HG03060 (cell line): ENCODE data around the gene FOXO1.
A peak's percentile ranks its signal among the peaks of the same experiment; 100 is the strongest.
"Not testable (repeated sequence)": the region's sequence is repeated elsewhere in the genome, so short reads cannot be mapped to it uniquely, and the experiment has no call there.

ENCODE experiments used
- ATAC-seq: cut with Tn5 transposase; IDR thresholded peaks from one replicate; pipeline ENCODE4 v1.9.1; 2021; ENCODE audit warnings: low read depth, moderate number of reproducible peaks; ENCODE audit not compliant: unreplicated experiment

The FOXO1 gene

DNA sequence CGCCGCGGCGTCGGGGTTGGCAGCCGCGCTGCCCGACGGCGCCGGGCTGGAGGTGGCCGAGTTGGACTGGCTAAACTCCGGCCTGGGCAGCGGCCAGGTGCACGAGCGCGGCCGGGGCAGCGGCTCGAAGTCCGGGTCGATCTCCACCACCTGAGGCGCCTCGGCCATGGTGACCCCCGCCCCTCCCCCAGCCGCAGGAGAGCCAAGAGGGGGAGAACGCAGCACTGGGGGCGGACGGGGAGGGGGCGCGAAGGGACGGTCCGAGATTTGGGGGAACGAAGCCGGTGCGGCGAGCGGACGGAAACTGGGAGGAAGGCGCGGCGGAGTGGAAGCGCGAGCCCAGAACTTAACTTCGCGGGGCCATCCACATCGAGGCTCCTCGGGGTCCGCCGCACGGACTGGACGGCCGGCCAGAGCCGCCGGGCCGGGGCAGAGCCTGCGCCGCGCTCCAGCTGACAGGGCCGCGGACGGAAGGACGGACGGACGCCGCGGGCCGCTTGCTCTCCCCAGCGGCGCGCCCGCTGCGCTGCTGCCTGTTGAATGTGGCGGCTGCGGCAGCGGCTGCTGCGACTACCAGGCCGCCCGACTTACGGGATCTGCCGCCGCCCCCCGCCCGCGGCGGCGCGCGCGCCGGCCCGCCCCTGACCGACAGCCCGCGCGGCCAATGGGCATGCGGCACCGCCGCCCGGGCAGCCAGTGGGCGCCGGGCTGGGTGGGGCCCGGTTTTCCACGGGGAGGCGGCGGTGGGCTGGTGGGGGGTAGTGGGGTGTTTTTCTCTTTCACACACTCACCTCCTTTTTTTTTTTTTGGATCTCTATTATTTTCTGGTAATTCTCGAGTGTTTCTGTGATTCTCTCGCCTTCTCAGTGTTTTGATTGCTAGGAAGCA lies at the start of gene FOXO1:
TSS of gene FOXO1 (minus strand) at position 597 of the 888 bp plus-strand sequence. CDS start at position 168, 429 bp downstream.
- peak; percentile 28 for ATAC-seq

DNA sequence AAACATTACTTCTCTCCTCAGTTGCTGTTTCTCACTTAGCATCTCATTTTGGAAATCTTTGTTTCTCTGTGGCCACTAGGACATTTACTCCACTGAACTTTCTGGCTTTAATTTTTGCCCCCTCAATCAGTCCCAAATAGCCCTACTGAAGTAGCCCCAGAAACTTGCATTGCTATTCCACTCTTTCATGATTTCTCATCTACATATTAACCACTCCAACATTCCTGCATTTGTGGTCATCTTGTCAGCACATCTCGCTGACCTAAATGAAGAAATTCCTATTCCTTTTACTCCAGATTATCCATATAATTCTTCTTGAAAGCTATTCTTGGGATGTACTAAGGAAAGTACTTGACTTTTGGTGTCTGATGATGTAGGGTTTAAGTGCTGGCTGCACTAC lies 48.0 kb upstream of the FOXO1 start:
- ATAC-seq = not testable (repeated sequence)

DNA sequence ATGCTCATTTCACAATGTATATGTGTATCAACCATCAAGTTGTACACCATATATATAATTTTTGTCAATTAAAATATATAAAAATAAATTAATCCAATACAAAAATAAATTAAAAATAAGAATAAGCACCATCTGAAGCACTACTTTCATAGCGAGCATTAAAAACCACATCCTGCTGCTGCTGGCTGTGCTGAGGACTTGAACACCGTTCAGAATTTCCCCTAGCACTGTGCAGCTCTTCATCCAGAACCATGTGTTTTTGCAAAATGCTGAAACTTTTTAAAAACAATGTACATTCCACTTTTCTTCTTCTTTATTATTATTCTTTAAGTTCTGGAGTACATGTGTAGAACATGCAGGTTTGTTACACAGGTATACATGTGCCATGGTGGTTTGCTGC lies 40.0 kb upstream of the FOXO1 start:
- no peak for ATAC-seq

- no peak for ATAC-seq
Measured at GRCh38 chr13:40697711-40698110, 31.3 kb upstream of the FOXO1 start.

DNA sequence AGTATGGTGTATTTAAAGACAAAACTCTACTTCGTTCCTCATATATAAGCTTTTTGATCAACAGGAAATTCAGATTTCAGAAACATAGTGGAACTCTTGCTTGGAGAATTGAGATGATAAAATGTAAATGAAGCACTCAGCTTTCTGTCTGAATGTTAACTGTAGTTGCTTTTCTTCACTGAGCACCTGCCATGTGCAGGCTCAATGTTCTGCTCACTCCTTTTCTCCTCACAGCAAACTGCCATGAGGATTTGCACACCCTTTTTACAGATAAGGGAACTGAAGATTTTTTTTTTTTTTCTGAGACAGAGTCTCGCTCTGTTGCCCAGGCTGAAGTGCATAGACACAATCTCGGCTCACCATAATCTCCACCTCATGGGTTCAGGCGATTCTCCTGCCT lies 28.0 kb upstream of the FOXO1 start:
- ATAC-seq = no peak

DNA sequence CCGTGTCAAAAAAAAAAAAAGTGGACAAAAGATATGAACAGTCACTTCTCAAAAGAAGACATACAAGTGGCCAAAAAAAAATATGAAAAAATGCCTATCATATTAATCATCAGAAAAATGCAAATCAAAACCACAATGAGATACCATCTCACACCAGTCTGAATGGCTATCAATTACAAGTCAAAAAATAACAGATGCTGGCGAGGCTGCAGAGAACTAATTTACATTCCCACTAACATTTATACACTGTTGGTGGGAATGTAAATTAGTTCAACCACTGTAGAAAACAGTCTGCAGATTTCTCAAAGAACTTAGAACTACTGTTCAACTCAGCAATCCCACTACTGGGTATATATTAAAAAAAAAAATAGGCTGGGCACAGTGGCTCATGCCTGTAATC lies 26.5 kb upstream of the FOXO1 start:
- peak; percentile 81 for ATAC-seq

- ATAC-seq = no peak
Measured at GRCh38 chr13:40688781-40689180, 22.3 kb upstream of the FOXO1 start.

DNA sequence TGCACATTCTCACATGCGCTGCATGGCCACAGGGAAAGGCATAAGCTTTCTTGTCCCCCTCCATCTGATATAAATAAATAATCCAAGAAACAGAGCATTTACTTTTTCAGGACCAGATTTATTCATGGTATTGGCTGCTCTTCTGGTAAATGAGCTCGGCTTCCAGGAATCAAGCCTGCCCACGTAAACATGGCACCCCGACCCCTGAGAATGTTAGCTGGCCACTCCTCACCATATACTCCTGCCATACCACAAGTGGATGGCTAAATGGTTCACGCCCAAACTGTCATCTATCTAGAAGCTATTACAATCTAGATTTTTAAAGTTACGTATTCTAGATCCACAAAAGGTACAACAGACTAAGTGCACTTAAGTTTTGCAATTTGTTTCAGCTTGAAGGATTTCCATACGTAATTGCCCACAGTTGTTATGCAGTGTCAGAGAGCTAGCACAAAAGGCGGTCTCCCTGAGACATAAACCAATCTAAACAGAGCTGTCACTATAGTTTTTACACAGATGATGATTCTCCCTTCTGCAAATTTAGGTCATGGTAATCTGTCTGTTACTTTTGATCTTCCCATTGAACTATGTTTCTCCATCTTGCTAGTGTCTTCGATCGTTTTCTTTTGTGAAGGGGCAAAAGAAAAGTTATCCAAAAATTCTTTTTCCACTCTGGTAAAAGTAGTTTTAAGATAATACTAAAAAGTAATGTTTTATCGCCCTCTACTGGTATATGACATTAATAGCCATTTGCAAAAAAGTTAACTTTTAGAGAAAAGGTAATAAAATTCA lies 16.2 kb upstream of the FOXO1 start:
- ATAC-seq = no peak

- ATAC-seq = no peak
Measured at GRCh38 chr13:40681341-40682146, 15.1 kb upstream of the FOXO1 start.

- ATAC-seq = no peak
Measured at GRCh38 chr13:40680659-40681323, 14.3 kb upstream of the FOXO1 start.

- ATAC-seq = no peak
Measured at GRCh38 chr13:40679480-40679985, 13.1 kb upstream of the FOXO1 start.

DNA sequence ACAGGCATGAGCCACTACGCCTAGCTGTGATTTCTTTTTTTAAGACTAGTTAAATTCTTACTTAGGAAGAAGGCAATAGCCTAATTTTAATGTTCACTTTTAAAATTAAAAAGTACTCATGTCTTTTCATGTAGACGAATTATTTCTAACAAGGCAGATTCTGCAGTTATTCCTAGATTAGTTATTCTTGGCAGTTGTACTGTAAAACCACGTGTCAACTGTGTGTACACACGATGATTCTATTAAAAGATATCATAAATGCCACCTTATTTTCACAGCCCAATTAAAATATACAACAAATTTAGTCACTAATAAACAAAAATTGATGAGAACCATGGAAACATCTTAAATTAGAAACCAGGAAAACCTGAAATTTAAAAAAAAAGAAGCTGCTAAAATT lies 10.6 kb upstream of the FOXO1 start:
- no peak for ATAC-seq

DNA sequence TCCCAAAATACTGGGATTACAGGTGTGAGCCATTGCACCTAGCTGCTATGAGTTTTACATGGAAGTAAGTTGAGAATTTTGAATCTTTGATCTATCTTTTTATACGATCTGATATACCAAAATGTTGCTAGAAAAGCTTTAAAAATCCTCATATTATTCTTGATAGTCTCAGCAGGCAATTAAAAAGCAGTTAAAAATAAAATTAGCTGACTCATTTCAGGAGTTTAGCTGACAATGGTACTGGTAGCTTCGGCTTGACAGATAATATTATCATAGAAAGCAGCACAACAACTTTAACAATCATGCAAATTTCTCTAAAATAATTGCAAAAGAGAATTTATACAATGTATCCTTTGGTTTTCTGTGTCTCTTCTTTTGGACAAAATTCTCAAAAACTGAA lies 9.6 kb upstream of the FOXO1 start:
- no peak for ATAC-seq

- no peak for ATAC-seq
Measured at GRCh38 chr13:40673414-40673813, 7.0 kb upstream of the FOXO1 start.

GRCh38 chr13:40672765-40673397 lies 6.4 kb upstream of the FOXO1 start:
- ATAC-seq = no peak

DNA sequence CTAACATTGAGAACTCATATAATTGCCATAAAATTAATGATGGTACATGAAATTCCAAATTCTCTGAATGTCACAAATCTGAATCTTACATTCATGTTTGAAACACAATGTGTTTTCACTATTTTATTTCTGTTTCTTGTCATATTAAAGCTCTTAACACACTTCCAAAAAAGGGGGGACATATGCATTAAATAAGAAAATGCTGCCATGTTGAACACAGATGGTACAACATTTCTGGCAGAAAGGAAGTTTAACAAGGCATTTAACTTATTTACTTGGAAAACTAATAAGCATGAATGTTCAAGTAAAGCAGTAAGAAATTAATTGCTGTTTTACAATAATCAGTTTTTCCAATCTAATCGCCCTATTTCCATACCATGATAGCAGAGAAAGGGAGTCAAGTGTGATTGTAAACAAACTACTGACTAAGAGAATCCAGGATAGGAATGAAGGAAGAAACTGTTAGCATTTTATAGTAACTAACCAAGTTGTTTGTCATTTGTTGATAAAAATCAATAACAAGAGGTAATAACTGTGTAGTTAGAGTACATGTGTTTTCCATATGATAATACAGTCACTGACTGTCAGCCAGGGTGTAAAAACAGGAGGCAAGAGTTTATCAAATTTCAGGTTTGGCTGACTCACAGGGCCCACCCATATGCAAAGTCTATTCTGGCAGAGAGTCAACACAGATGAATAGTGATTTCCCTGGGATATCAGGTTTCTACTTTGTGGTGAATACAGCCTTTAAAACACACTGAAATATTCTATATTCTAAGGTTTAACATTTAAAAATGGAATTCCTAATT lies 5.7 kb upstream of the FOXO1 start:
- ATAC-seq = no peak

DNA sequence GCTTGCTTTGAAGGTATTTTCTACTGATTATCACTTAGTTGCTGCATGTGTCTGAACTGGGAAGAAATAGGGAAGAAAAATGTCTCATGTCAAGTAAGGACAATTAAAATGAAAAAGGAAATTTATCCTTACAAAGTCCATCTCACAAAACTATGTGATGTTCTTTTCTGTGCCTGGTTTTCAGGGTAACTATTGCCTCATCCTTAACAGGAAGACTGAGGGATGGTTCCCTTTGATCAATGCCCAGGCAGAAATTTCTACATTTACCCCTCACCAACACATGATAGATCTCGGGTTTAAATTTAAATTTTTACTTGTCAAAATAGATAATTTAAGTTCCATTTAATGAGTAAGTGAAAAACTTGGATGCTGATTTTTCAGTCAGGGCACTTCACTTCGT lies 3.9 kb upstream of the FOXO1 start:
- no peak for ATAC-seq

DNA sequence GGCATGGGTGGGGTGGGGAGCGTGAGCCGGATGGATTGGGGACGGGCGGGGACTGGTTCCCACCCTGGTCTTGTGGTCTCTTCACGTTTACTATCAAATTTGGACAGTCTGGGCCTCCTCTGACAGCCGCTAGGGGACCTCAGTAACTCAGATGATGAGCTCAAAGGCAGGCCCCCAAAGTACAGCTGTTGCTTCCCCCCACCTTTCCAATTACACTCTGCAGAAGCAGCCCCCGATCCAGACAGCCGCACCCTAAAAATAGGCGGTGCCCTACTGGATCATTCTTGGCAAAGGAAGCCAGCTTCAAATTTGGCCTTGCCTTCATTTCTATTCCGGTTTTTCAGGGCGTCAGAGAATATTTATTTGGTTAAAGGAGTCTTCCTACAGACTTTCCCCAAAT lies 1.9 kb upstream of the FOXO1 start:
- ATAC-seq = no peak

- no peak for ATAC-seq
Measured at GRCh38 chr13:40667622-40667978, 1.2 kb upstream of the FOXO1 start.
